Measurements from ENCODE around the gene CLASP2.

GRCh38 chr3:33582234-33582633, 135.8 kb downstream of the CLASP2 start:
- TF ChIP-seq CTCF (IDR thresholded peaks at IDR 0.05) (no peak), POLR2A (IDR thresholded peaks at IDR 0.05) (no peak), EP300 (IDR thresholded peaks at IDR 0.05) (no peak)
